ENCODE results near the gene RASL11B.

- TF ChIP-seq, protein P1, sequence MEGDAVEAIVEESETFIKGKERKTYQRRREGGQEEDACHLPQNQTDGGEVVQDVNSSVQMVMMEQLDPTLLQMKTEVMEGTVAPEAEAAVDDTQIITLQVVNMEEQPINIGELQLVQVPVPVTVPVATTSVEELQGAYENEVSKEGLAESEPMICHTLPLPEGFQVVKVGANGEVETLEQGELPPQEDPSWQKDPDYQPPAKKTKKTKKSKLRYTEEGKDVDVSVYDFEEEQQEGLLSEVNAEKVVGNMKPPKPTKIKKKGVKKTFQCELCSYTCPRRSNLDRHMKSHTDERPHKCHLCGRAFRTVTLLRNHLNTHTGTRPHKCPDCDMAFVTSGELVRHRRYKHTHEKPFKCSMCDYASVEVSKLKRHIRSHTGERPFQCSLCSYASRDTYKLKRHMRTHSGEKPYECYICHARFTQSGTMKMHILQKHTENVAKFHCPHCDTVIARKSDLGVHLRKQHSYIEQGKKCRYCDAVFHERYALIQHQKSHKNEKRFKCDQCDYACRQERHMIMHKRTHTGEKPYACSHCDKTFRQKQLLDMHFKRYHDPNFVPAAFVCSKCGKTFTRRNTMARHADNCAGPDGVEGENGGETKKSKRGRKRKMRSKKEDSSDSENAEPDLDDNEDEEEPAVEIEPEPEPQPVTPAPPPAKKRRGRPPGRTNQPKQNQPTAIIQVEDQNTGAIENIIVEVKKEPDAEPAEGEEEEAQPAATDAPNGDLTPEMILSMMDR (IDR thresholded peaks at IDR 0.05; ENCODE audit: extremely low read depth in 1 of 2, insufficient read depth in 1 of 2, low read depth in 1 of 2, low read length in 2 of 2), result no peak
- TF ChIP-seq POLR2A (IDR thresholded peaks at IDR 0.05; ENCODE audit: low read depth, low read length) (no peak), GATA2 (IDR thresholded peaks at IDR 0.05; ENCODE audit: insufficient read depth, insufficient read length, low read depth, low read length) (no peak), MYC (IDR thresholded peaks at IDR 0.05; ENCODE audit: low read depth, low read length) (no peak), EZH2 (IDR thresholded peaks at IDR 0.05; ENCODE audit: borderline replicate concordance, low read depth, low read length, severe bottlenecking) (no peak), POLR2AphosphoS5 (IDR thresholded peaks at IDR 0.05; ENCODE audit: insufficient read depth, low read depth, low read length) (no peak), JUN (IDR thresholded peaks at IDR 0.05; ENCODE audit: borderline replicate concordance, insufficient read depth, insufficient read length, low read depth) (no peak)
Observed at GRCh38 chr4:52823702-52824092, 38.4 kb upstream of the RASL11B start.
